ENCODE results near the gene RLBP1. TPM values are rescaled to one million over a fixed set of nuclear protein-coding genes. Genes with fewer than 3 reads are reported as not detected.
A peak's percentile ranks its signal among the peaks of the same experiment; 100 is the strongest.
"Not testable (repeated sequence)": the region's sequence is repeated elsewhere in the genome, so short reads cannot be mapped to it uniquely, and the experiment has no call there.

RLBP1 gene
- total RNA-seq: not detected

DNA sequence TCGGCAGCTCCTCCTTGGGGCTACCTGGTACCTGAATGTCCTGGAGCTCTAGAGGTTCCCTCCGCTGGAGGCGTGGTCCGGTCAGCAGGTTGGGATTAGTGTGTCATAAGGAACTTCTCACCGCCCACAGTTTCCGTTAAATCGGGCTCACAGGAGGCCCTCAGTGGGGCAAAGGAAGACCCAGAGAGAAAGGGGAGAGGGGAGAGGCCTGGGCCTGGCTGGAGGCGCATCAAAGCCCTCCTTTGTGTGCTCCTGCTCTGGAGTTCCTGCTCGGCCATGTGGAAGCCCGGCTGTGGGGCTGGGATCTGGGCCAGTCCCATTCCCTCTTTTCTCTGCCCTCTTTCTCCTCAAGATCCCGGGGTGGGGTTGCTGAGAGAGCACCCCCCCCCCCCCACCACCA lies at the start of gene RLBP1:
Gene RLBP1 (minus strand): TSS at position 37 of the 400 bp plus-strand sequence. CDS start 2,604 bp downstream, outside the sequence.
- Mint-ChIP-seq H3K27me3 (no peaks in the 10 kb centered on the region), H3K4me3 (no peak within 1 kb of the TSS), H3K4me1 (no peaks in the 10 kb centered on the region), H3K36me3 (ENCODE audit: low read depth) (no peaks in the 10 kb centered on the region), H3K9me3 (ENCODE audit: low read depth) (no peaks in the 10 kb centered on the region), H3K27ac (no peak within 1 kb of the TSS)
- ATAC-seq: no peak
- POLR2A ChIA-PET: no interaction called here
- intact Hi-C loops (cut with DNase I, micrococcal nuclease): no loop called here
- peak; percentile 15 for DNase-seq
- CTCF ChIA-PET: no interaction called here

- H3K27me3 Mint-ChIP-seq; H3K4me3 Mint-ChIP-seq; POLR2A ChIA-PET; H3K27ac Mint-ChIP-seq; DNase-seq; H3K9me3 Mint-ChIP-seq (ENCODE audit: low read depth); CTCF ChIA-PET; ATAC-seq; intact Hi-C loops (cut with DNase I, micrococcal nuclease): not testable (repeated sequence)
- H3K4me1 Mint-ChIP-seq: peaks cover 18% of the 10 kb centered on the region
- peaks cover 64% of the 10 kb centered on the region for H3K36me3 Mint-ChIP-seq (ENCODE audit: low read depth)
These were observed 28.8 kb upstream of the RLBP1 start for GRCh38 chr15:89250142-89250541.

- Mint-ChIP-seq H3K9me3 (ENCODE audit: low read depth) (no peaks in the 10 kb centered on the region), H3K36me3 (ENCODE audit: low read depth) (peaks cover 70% of the 10 kb centered on the region), H3K27me3 (no peaks in the 10 kb centered on the region), H3K4me3 (no peak overlapping the region), H3K4me1 (peaks cover 23% of the 10 kb centered on the region), H3K27ac (no peak overlapping the region)
- CTCF ChIA-PET: interaction anchor here (1.2 kb wide), 2 partner anchors 12 to 42 kb away, joined by 3 to 5 read pairs; no protein-coding TSS in a partner anchor
- no peak for ATAC-seq
- intact Hi-C loops (cut with DNase I, micrococcal nuclease): loop anchor here in 1 of 2 experiments (2.0 to 10.0 kb wide), 2 partner anchors 14 to 326 kb away; partner anchors contain the start of gene TICRR
- no peak for DNase-seq
- POLR2A ChIA-PET: no interaction called here
These were observed 27.2 kb upstream of the RLBP1 start for GRCh38 chr15:89248584-89248983.

DNA sequence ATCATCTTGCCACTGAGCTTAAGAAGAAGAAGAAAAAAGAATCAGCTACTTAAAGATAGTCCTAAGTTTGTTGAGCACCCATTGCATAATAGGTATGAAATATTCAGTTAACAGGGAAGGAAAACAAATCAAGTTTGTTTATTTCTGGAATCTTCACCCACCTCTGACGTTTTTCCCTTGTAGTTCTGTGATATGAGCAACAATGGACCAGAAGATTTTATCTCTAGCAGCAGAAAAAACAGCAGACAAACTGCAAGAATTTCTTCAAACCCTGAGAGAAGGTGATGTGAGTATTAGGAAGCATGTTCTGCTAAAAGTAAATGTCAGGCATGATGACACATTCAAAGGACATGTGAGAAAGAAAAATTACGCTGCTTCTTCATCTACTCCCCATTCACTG lies 26.1 kb upstream of the RLBP1 start:
- no peak for ATAC-seq
- H3K27ac Mint-ChIP-seq: no peak overlapping the region

GRCh38 chr15:89244574-89244903 lies 23.2 kb upstream of the RLBP1 start:
- Mint-ChIP-seq H3K27ac (peak overlapping the region; percentile 93), H3K4me3 (peak overlapping the region; percentile 93), H3K36me3 (ENCODE audit: low read depth) (peaks cover 49% of the 10 kb centered on the region), H3K27me3 (no peaks in the 10 kb centered on the region), H3K9me3 (ENCODE audit: low read depth) (no peaks in the 10 kb centered on the region), H3K4me1 (peaks cover 29% of the 10 kb centered on the region)
- POLR2A ChIA-PET: interaction anchor here (1.0 kb wide), 1 partner anchor 47 kb away, joined by 3 read pairs; no protein-coding TSS in a partner anchor
- intact Hi-C loops (cut with DNase I, micrococcal nuclease): loop anchor here (1.0 to 10.0 kb wide), 8 partner anchors 66 to 622 kb away; partner anchors contain the start of genes POLG (in 2 of the 2), ABHD2 (in 1 of the 2), AEN (in 1 of the 2) and MFGE8 (in 1 of the 2)
- DNase-seq (no peak), ATAC-seq (no peak)
- CTCF ChIA-PET: interaction anchor here (0.6 to 1.8 kb wide), 8 partner anchors 38 to 1252 kb away, joined by 3 to 10 read pairs (median 4); partner anchors contain the start of gene ABHD2

More for the DNA sequence above, 26.1 kb upstream of the RLBP1 start:
- H3K27me3 Mint-ChIP-seq: no peaks in the 10 kb centered on the region
- no peak for DNase-seq
- peaks cover 29% of the 10 kb centered on the region for H3K4me1 Mint-ChIP-seq
- no peaks in the 10 kb centered on the region for H3K9me3 Mint-ChIP-seq (ENCODE audit: low read depth)
- intact Hi-C loops (cut with DNase I, micrococcal nuclease): loop anchor here in 1 of 2 experiments (10.0 kb wide), 1 partner anchor 327 kb away; the partner anchor contains the start of gene TICRR
- ChIA-PET CTCF (interaction anchor here (2.1 kb wide), 1 partner anchor 111 kb away, joined by 7 read pairs; no protein-coding TSS in a partner anchor), POLR2A (no interaction called here)
- H3K36me3 Mint-ChIP-seq (ENCODE audit: low read depth): peaks cover 63% of the 10 kb centered on the region
- no peak overlapping the region for H3K4me3 Mint-ChIP-seq

- Mint-ChIP-seq H3K4me1 (peaks cover 29% of the 10 kb centered on the region), H3K9me3 (ENCODE audit: low read depth) (no peaks in the 10 kb centered on the region), H3K36me3 (ENCODE audit: low read depth) (peaks cover 45% of the 10 kb centered on the region), H3K27me3 (no peaks in the 10 kb centered on the region), H3K4me3 (peak within 1 kb of the TSS; percentile 93), H3K27ac (peak within 1 kb of the TSS; percentile 93)
- intact Hi-C loops (cut with DNase I, micrococcal nuclease): loop anchor here (1.0 to 10.0 kb wide), 11 partner anchors 37 to 698 kb away; partner anchors contain the start of genes POLG (in 2 of the 2), ABHD2 (in 1 of the 2), AEN (in 1 of the 2) and DET1 (in 1 of the 2)
- CTCF ChIA-PET: interaction anchor here (0.6 to 1.8 kb wide), 10 partner anchors 37 to 156 kb away, joined by 3 to 10 read pairs (median 3); partner anchors contain the start of gene ABHD2
- DNase-seq (peak; percentile 98), ATAC-seq (peak; percentile 96)
- POLR2A ChIA-PET: no interaction called here
These were observed 22.6 kb upstream of the RLBP1 start, which contains the start of gene FANCI for GRCh38 chr15:89243691-89244573. Gene FANCI (plus strand): TSS chr15:89243979. CDS start chr15:89247648, 3,669 bp downstream.

- H3K4me3 Mint-ChIP-seq: peak overlapping the region; percentile 93
- ChIA-PET CTCF (interaction anchor here (0.6 to 2.4 kb wide), 6 partner anchors 36 to 115 kb away, joined by 3 to 10 read pairs (median 5); no protein-coding TSS in a partner anchor), POLR2A (no interaction called here)
- H3K36me3 Mint-ChIP-seq (ENCODE audit: low read depth): peaks cover 37% of the 10 kb centered on the region
- H3K27ac Mint-ChIP-seq: peak overlapping the region; percentile 93
- ATAC-seq (no peak), DNase-seq (no peak)
- intact Hi-C loops (cut with DNase I, micrococcal nuclease): loop anchor here (1.0 to 10.0 kb wide), 6 partner anchors 36 to 697 kb away; partner anchors contain the start of genes AEN (in 1 of the 2), DET1 (in 1 of the 2), HAPLN3 (in 1 of the 2) and MFGE8 (in 1 of the 2)
- H3K9me3 Mint-ChIP-seq (ENCODE audit: low read depth): no peaks in the 10 kb centered on the region
- no peaks in the 10 kb centered on the region for H3K27me3 Mint-ChIP-seq
- peaks cover 29% of the 10 kb centered on the region for H3K4me1 Mint-ChIP-seq
These were observed 21.8 kb upstream of the RLBP1 start for GRCh38 chr15:89243046-89243690.

GRCh38 chr15:89239883-89240810 lies 18.8 kb upstream of the RLBP1 start:
- POLR2A ChIA-PET; ATAC-seq; H3K4me3 Mint-ChIP-seq; H3K9me3 Mint-ChIP-seq (ENCODE audit: low read depth); DNase-seq; H3K27ac Mint-ChIP-seq; H3K27me3 Mint-ChIP-seq: not testable (repeated sequence)
- Mint-ChIP-seq H3K36me3 (ENCODE audit: low read depth) (peaks cover 14% of the 10 kb centered on the region), H3K4me1 (peaks cover 11% of the 10 kb centered on the region)
- CTCF ChIA-PET: interaction anchor here (0.8 to 1.5 kb wide), 2 partner anchors 26 to 53 kb away, joined by 3 to 7 read pairs; no protein-coding TSS in a partner anchor
- intact Hi-C loops (cut with DNase I, micrococcal nuclease): loop anchor here in 1 of 2 experiments (5.0 to 10.0 kb wide), 3 partner anchors 328 to 618 kb away; partner anchors contain the start of genes AEN, MFGE8 and TICRR

GRCh38 chr15:89231832-89232231 lies 10.5 kb upstream of the RLBP1 start:
- ChIA-PET POLR2A (no interaction called here), CTCF (interaction anchor here (3.7 kb wide), 1 partner anchor 25 kb away, joined by 11 read pairs; no protein-coding TSS in a partner anchor)
- Mint-ChIP-seq H3K36me3 (ENCODE audit: low read depth) (no peaks in the 10 kb centered on the region), H3K4me3 (no peak overlapping the region), H3K27me3 (peaks cover 8% of the 10 kb centered on the region), H3K27ac (no peak overlapping the region), H3K4me1 (no peaks in the 10 kb centered on the region), H3K9me3 (ENCODE audit: low read depth) (no peaks in the 10 kb centered on the region)
- intact Hi-C loops (cut with DNase I, micrococcal nuclease): no loop called here
- ATAC-seq: no peak
- DNase-seq: no peak

- ATAC-seq: no peak
- ChIA-PET CTCF (interaction anchor here (0.8 to 3.7 kb wide), 3 partner anchors 11 to 23 kb away, joined by 3 to 11 read pairs (median 4); no protein-coding TSS in a partner anchor), POLR2A (no interaction called here)
- H3K36me3 Mint-ChIP-seq (ENCODE audit: low read depth): no peaks in the 10 kb centered on the region
- no peaks in the 10 kb centered on the region for H3K4me1 Mint-ChIP-seq
- H3K27me3 Mint-ChIP-seq: peaks cover 8% of the 10 kb centered on the region
- intact Hi-C loops (cut with DNase I, micrococcal nuclease): no loop called here
- H3K9me3 Mint-ChIP-seq (ENCODE audit: low read depth): no peaks in the 10 kb centered on the region
- H3K4me3 Mint-ChIP-seq: no peak overlapping the region
- no peak for DNase-seq
- no peak overlapping the region for H3K27ac Mint-ChIP-seq
These were observed 8.9 kb upstream of the RLBP1 start for GRCh38 chr15:89230277-89230676.
